Stimulated activated CD4-positive, alpha-beta T cell treated with anti-CD3 and anti-CD28 coated beads, Interleukin-1b, Interleukin-23, amount 100 ng/mL, for 4 hours (primary cell): ENCODE data around the gene TMEM150B.

Experiments used
- DNase-seq, 2 donors: peaks; one replicate each; pipeline ENCODE4 v3.0.0-alpha.2; 2020; ENCODE audit warnings: low read depth in 2 of 2

Gene TMEM150B

GRCh38 chr19:55278391-55279135, 46.6 kb downstream of the TMEM150B start:
- DNase-seq, result no peak

GRCh38 chr19:55277494-55277893, 47.6 kb downstream of the TMEM150B start:
- no peak for DNase-seq

- DNase-seq, result no peak
These were observed 48.3 kb downstream of the TMEM150B start for GRCh38 chr19:55276720-55277430.

- DNase-seq, result no peak
These were observed 49.1 kb downstream of the TMEM150B start for GRCh38 chr19:55275851-55276719.

GRCh38 chr19:55273978-55274707, 51.0 kb downstream of the TMEM150B start:
- no peak for DNase-seq

GRCh38 chr19:55272142-55272541, 53.0 kb downstream of the TMEM150B start:
- no peak for DNase-seq

GRCh38 chr19:55270172-55270942, 54.8 kb downstream of the TMEM150B start:
- DNase-seq, result no peak

GRCh38 chr19:55269299-55269698, 55.8 kb downstream of the TMEM150B start:
- no peak for DNase-seq

- DNase-seq, result no peak
These were observed 58.3 kb downstream of the TMEM150B start for GRCh38 chr19:55266840-55267239.

- no peak for DNase-seq
These were observed 58.7 kb downstream of the TMEM150B start for GRCh38 chr19:55266404-55266803.

- no peak for DNase-seq
These were observed 59.3 kb downstream of the TMEM150B start for GRCh38 chr19:55265723-55266386.

GRCh38 chr19:55265173-55265572, 60.0 kb downstream of the TMEM150B start:
- DNase-seq, result no peak

GRCh38 chr19:55264531-55264930, 60.6 kb downstream of the TMEM150B start:
- DNase-seq, result no peak
